HepG2 (cell line): ENCODE results near the gene SNX18. TPM values are rescaled to one million over a fixed set of nuclear protein-coding genes. Genes with fewer than 3 reads are reported as not detected.

Experiments used
- ATAC-seq: fragments of 200-7000 bp; cut with Tn5 transposase; 3 replicates; pipeline ENCODE4 v1.9.1; 2020; ENCODE audit warnings: mild to moderate bottlenecking, moderate library complexity
- BruUV-seq: library from RNA; stranded (reverse); fragments of 400-500 nt; replicated peaks from 2 replicates; lab custom pipeline; 2021; lab: Mats Ljungman, UMichigan
- CTCF ChIA-PET: fragments of 300-600 bp; formaldehyde crosslinking; extraction: SDS; loops from one replicate; lab custom pipeline; 2021; ENCODE audit warnings: low total read pairs, inconsistent platforms, low intra/inter-chr PET ratio; lab: Yijun Ruan, JAX
- POLR2A ChIA-PET: fragments of 350-600 bp; sonication (Branson Sonifier 250); formaldehyde crosslinking; loops from one replicate; lab custom pipeline; 2020; ENCODE audit warnings: antibody characterized with exemption, inconsistent platforms; lab: Yijun Ruan, JAX
- DNase-seq: peaks from one replicate; pipeline ENCODE4 v3.0.0-alpha.2; 2015; ENCODE audit warnings: low spot score
- FAIRE-seq: peaks from 3 replicates; lab custom pipeline; 2011; peaks lifted over from hg19 to GRCh38; lab: Jason Lieb, UNC
- H2AFZ ChIP-seq: one replicate; pipeline ENCODE4 v1.6.1; 2011; ENCODE audit warnings: low read length, inconsistent platforms
- H3K27ac ChIP-seq: fragments of 300-600 bp; 3 replicates; pipeline ENCODE4 v1.8.0; 2011; ENCODE audit warnings: mixed run types, mild to moderate bottlenecking, mixed read lengths, low read length, inconsistent platforms; ENCODE audit not compliant: insufficient read depth; ENCODE audit errors: extremely low read length
- H3K27me3 ChIP-seq, 2 experiments: fragments of 200-600 bp in 1 of 2; 2 replicates in 1 of 2; 3 replicates in 1 of 2; pipeline versions ENCODE4 v1.6.0 to v1.8.0; 2011; ENCODE audit warnings: low read length in 2 of 2, mild to moderate bottlenecking in 2 of 2, moderate library complexity in 2 of 2, inconsistent platforms in 1 of 2; ENCODE audit not compliant: insufficient read depth in 2 of 2, control insufficient read depth in 1 of 2
- H3K36me3 ChIP-seq, 2 experiments: fragments of 200-600 bp in 1 of 2; replicated peaks in 1 of 2; 2 replicates in 1 of 2; 3 replicates in 1 of 2; pipeline versions ENCODE4 v1.5.1 to v1.8.0; 2011; ENCODE audit warnings: low read length in 2 of 2, inconsistent platforms in 1 of 2; ENCODE audit not compliant: insufficient read depth in 2 of 2, control insufficient read depth in 1 of 2
- H3K4me1 ChIP-seq: 2 replicates; pipeline ENCODE4 v1.5.1; 2012; ENCODE audit warnings: low read length, inconsistent platforms; ENCODE audit not compliant: insufficient read depth
- H3K4me2 ChIP-seq: 2 replicates; pipeline ENCODE4 v1.6.0; 2011; ENCODE audit warnings: low read depth, low read length, inconsistent platforms
- H3K4me3 ChIP-seq, 3 experiments: fragments of 200-600 bp in 1 of 3; sonication (generic), shearing (Covaris generic) in 1 of 3; replicated peaks in 1 of 3; 2 replicates each; pipeline ENCODE4 v1.5.1; 2011 to 2016; ENCODE audit warnings: low read length in 3 of 3, inconsistent platforms in 2 of 3, low read depth in 2 of 3, mild to moderate bottlenecking in 2 of 3, control low read depth in 1 of 3, mixed read lengths in 1 of 3; ENCODE audit not compliant: insufficient read depth in 1 of 3
- H3K79me2 ChIP-seq: one replicate; pipeline ENCODE4 v1.6.1; 2011; ENCODE audit warnings: low read length, inconsistent platforms; ENCODE audit not compliant: insufficient read depth
- H3K9ac ChIP-seq: 2 replicates; pipeline ENCODE4 v1.6.0; 2011; ENCODE audit warnings: mild to moderate bottlenecking, low read depth, low read length, inconsistent platforms; ENCODE audit not compliant: insufficient read depth
- H3K9me3 ChIP-seq: 2 replicates; pipeline ENCODE4 v1.5.1; 2012; ENCODE audit warnings: mild to moderate bottlenecking, low read length
- H4K20me1 ChIP-seq: 2 replicates; pipeline ENCODE4 v1.6.0; 2011; ENCODE audit warnings: inconsistent platforms, mild to moderate bottlenecking, low read length, moderate library complexity; ENCODE audit not compliant: insufficient read depth
- GMEB1 ChIP-seq: sonication (generic); formaldehyde crosslinking; IDR thresholded peaks from 2 replicates; pipeline ENCODE4 v1.5.1; 2020; ENCODE audit warnings: missing genetic modification reagents, mild to moderate bottlenecking, borderline replicate concordance
- MYC ChIP-seq: sonication (generic); formaldehyde crosslinking; IDR thresholded peaks from 2 replicates; pipeline ENCODE4 v1.9.0; 2021; ENCODE audit warnings: missing genetic modification reagents, borderline replicate concordance
- PCBP1 ChIP-seq: fragments of 200-400 bp; formaldehyde crosslinking; IDR thresholded peaks from 2 replicates; pipeline ENCODE4 v1.6.1; 2017; ENCODE audit warnings: mild to moderate bottlenecking, low read depth, low read length, borderline replicate concordance
- ZNF143 ChIP-seq: sonication (generic); formaldehyde crosslinking; IDR thresholded peaks from 2 replicates; pipeline ENCODE4 v1.4.0; 2020; ENCODE audit warnings: missing genetic modification reagents
- ZNF770 ChIP-seq: sonication (generic); formaldehyde crosslinking; IDR thresholded peaks from 2 replicates; pipeline ENCODE4 v1.5.0; 2020; ENCODE audit warnings: mild to moderate bottlenecking, missing genetic modification reagents
- ZXDC ChIP-seq: sonication (generic); formaldehyde crosslinking; IDR thresholded peaks from 2 replicates; pipeline ENCODE4 v1.5.0; 2020; ENCODE audit warnings: mild to moderate bottlenecking, missing genetic modification reagents
- WGBS: methylation state at CpG from one replicate; pipeline ENCODE4 v1.1.6; 2017; ENCODE audit warnings: low lambda C conversion rate; 5-methylcytosine and 5-hydroxymethylcytosine counted together
- in situ Hi-C: cut with HindIII; loops from 2 replicates; pipeline ENCODE4 v1.10.0; 2017; ENCODE audit warnings: low pct_unique_long_range_greater_than_20kb; ENCODE audit not compliant: extremely low pct_ligation_motif_present
- intact Hi-C: fragments of 100-400 bp; cut with micrococcal nuclease; formaldehyde crosslinking; loops from one replicate; pipeline ENCODE4 v1.10.0; 2022; ENCODE audit not compliant: unreplicated experiment
- polyA plus RNA-seq, 8 experiments: library from polyadenylated mRNA; depleted of rRNA in 3 of 8; stranded (reverse) in 7 of 8; unstranded in 1 of 8; fragments of >200 nt; fragmentation: Illumina TruSeq in 4 of 8; extraction: Trizol in 4 of 8; gene quantifications; 2 replicates each; pipeline versions ENCODE4 v1.2.1 to v1.2.3, GENCODE V29; 2011 to 2016; ENCODE audit warnings: low read depth in 4 of 8, missing spikeins in 1 of 8, mixed read lengths in 1 of 8; ENCODE audit not compliant: insufficient read depth in 1 of 8
- total RNA-seq, 5 experiments: library from RNA; depleted of rRNA; stranded (reverse); fragments of >200 nt; fragmentation: Illumina TruSeq; extraction: Trizol; gene quantifications; 2 replicates each; pipeline ENCODE4 v1.2.3, GENCODE V29; 2016; ENCODE audit warnings: low read depth in 1 of 5

Gene SNX18
- total and polyA plus RNA-seq, 2 of the 13 experiments (the other 11 are each of a cell fraction or from before 2014, with no cell fraction given): 2.3 to 6.2 TPM

GRCh38 chr5:54539001-54539400 is 21.4 kb downstream of the SNX18 start (continued):
- no peak for TF ChIP-seq ZXDC (CRISPR knock-in tag)
- TF ChIP-seq MYC (CRISPR knock-in tag): no peak
- no peak for TF ChIP-seq PCBP1
- no peak for TF ChIP-seq ZNF143 (CRISPR knock-in tag)

GRCh38 chr5:54540286-54540685 is 22.7 kb downstream of the SNX18 start:
- ATAC-seq (no peak), FAIRE-seq (no peak), DNase-seq (no peak)
- Histone ChIP-seq H3K79me2 (no peaks in the 10 kb centered on the region), H3K9me3 (no peaks in the 10 kb centered on the region), H3K27ac (no peak overlapping the region), H2AFZ (no peak overlapping the region), H3K27me3 (no peaks in the 10 kb centered on the region), H4K20me1 (no peaks in the 10 kb centered on the region), H3K4me1 (peaks cover 10% of the 10 kb centered on the region), H3K36me3 (no peaks in the 10 kb centered on the region), H3K4me2 (no peak overlapping the region), H3K4me3 (no peak overlapping the region), H3K9ac (no peak overlapping the region)
- ChIA-PET CTCF (no interaction called here), POLR2A (no interaction called here)
- TF ChIP-seq ZNF770: 0 out of 2 replicates have a peak, but pooled peaks have one; percentile 29
- TF ChIP-seq GMEB1 (CRISPR knock-in tag): no peak
- in situ Hi-C loops: no loop called here
- WGBS: 97% methylated on average over 3 of the region's 3 CpGs
- intact Hi-C loops: no loop called here
- BruUV-seq: no TSS peak
